Breast epithelium (tissue), 3 donors: Measurements from ENCODE around the gene FOXN3.

Source experiments
- CTCF ChIP-seq, 3 donors: fragments of 450-650 bp; IDR thresholded peaks; one replicate each; pipeline ENCODE4 v1.5.1; 2016 to 2017; ENCODE audit warnings: antibody characterized with exemption in 3 of 3, mild to moderate bottlenecking in 3 of 3, moderate library complexity in 3 of 3
- POLR2A ChIP-seq: fragments of 450-650 bp; IDR thresholded peaks from one replicate; pipeline ENCODE4 v1.6.1; 2016; ENCODE audit warnings: antibody characterized with exemption, mild to moderate bottlenecking, moderate library complexity

DNA sequence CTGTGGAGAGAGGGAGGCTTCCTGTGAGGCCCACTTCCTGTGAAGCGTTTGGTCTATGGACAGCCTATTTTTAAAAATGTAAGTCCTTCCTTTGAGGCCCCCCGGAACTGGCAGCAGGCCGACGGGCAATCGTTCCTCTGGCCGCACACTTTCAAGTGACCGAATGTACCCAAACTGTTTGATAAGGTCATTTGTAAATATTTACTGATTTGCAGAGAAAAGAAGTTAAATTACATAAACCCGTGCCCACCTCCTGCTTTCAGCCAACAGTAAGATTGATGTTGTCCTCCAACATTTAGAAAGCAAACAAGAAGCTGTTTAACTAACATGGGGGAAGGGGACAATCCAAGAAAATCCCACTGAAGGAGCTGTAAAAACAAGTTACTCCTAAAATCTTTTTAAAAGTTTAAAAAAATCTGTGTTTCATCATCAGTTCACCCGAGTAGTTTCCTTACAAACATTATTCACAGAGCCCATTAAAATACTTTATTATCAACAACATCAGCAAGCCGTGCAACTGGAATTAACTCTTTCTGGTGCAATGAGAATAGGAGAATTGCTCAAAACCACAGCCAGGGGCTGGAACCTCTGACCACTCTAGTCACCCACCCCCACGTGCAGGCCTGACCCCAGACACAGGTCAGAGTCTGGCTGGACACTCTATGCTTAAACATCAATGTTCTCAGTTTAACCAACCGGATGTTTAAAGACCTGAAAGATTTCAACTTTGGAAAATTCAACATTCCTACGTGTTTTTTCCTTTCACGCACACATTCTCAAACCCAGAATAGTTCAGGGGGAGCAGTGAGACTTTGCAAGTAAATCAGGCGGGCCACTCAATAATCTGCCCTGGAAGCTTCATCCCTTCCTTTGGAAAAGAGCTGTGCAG lies 65.3 kb downstream of the FOXN3 start:
- TF ChIP-seq CTCF (IDR thresholded peaks at IDR 0.05) = no peak
- no peak for TF ChIP-seq POLR2A
